ENCODE results near the gene EVI5.
A peak's percentile ranks its signal among the peaks of the same experiment; 100 is the strongest.

EVI5 gene

DNA sequence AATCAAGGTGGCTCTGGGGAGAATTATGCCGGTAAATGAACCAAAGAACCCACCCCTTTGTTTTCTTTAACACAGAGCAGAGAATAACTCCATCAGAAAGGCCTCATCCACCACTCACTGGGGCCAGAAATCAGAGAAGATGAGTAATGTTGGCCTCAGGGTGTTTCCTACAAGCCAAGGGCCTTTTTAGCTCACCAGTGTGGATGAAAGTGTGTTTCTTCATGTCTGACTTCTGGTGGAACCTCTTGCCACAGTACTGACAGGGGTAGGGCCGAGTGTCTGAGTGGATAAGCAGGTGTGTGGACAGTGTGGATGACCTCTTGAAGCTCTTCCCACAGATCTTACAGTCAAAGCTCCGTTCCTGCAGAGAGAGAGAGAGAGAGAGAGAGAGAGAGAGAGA, 306.5 kb downstream of the EVI5 start:
- peak overlapping the region; percentile 46 for H3K4me3 Mint-ChIP-seq
- ATAC-seq = peak; percentile 64

DNA sequence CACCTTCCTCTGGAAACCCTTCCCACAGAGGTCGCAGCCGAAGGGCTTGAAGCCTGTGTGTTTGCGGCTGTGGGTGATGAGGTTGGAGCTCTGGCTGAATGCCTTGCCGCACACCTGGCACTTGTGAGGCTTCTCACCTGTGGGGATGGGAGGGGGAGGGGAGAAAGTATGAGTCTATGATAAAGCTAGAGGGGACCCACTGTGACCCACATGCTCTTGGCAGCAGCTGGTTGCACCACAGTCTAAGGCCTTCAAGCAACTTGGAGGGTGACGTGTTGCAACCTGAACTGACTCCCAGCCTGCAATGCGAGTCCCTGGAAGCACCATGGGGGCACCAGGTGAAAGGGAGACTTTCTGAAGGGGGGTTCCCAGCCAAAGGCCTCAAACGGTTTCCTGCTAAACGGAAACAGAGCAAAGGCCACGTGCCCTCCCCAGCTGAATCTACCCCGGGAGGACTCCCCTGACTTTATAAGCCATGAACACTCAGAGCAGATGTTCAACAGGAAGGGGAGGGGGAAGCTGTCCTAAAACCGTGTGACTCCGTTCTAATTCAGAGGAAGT, 308.8 kb downstream of the EVI5 start:
- H3K4me3 Mint-ChIP-seq = peak overlapping the region; percentile 34
- H3K36me3 Mint-ChIP-seq = peaks cover 100% of the 10 kb centered on the region
- H3K9me3 Mint-ChIP-seq = no peaks in the 10 kb centered on the region
- peak overlapping the region; percentile 55 for H3K27ac Mint-ChIP-seq
- DNase-seq (ENCODE audit: low spot score in 2 of 2) (peak in 1 of 2 donors; percentile 74), ATAC-seq (peak; percentile 40)
- peaks cover 67% of the 10 kb centered on the region for H3K4me1 Mint-ChIP-seq

More for the DNA sequence above, 306.5 kb downstream of the EVI5 start:
- peaks cover 100% of the 10 kb centered on the region for H3K36me3 Mint-ChIP-seq
- H3K9me3 Mint-ChIP-seq = no peaks in the 10 kb centered on the region
- peak overlapping the region; percentile 68 for H3K27ac Mint-ChIP-seq
- peaks cover 73% of the 10 kb centered on the region for H3K4me1 Mint-ChIP-seq
- no peak for DNase-seq (ENCODE audit: low spot score in 2 of 2)

DNA sequence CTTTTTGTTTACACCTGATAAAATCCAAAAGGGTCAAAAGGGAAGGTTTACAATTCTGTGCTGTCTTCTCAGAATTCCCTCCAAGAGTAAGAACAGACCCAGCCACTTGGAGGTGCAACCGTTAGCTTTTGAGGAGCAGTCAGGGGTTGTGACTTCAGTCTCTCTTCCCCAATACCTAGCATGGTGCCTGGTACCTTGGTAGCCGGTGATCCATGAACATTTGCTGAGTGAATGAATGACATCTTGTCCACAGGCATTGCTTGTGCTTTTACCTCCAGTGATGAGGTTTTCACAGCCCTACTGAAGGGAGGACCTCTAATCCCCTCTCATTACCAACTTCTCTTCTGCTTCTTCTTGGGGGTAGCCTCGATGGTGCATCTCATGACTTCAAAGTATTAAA, 309.9 kb downstream of the EVI5 start:
- DNase-seq (ENCODE audit: low spot score in 2 of 2) (no peak), ATAC-seq (no peak)
- peaks cover 62% of the 10 kb centered on the region for H3K4me1 Mint-ChIP-seq
- no peaks in the 10 kb centered on the region for H3K9me3 Mint-ChIP-seq
- H3K4me3 Mint-ChIP-seq = peak overlapping the region; percentile 34
- H3K36me3 Mint-ChIP-seq = peaks cover 100% of the 10 kb centered on the region
- H3K27ac Mint-ChIP-seq = peak overlapping the region; percentile 55

DNA sequence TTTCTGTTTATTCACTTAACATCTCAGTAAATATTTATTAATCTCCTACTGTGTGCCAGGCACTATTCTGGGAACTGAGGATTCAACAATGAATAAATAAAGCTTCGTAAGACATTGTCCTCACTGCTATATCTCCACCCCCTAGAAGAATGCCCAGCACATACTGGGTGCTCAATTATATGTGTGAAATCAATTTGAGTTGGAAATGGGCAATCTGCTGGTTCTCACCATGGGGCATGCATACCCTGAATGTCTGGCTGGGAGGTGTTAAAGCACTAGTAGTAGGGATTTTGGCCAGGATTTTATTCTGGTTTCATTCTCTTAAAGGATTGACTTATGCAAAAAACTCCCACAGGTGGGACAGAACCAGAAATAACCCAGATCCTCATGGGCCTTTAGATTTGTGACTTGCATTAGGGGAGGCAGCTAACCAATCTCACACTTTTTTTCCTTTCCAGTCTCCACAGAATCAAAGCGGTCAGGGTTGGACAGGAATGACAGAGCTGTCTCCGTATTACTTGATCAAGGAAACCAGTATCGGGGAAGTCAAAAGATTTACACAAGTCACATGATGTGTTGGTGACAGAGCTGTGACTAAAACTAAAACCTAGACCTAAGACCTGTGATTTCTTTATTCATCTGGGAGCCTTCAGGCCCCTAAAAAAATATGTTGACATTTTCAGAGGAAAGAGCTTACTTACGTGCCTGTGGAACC, 311.0 kb downstream of the EVI5 start:
- H3K4me3 Mint-ChIP-seq = peak overlapping the region; percentile 34

DNA sequence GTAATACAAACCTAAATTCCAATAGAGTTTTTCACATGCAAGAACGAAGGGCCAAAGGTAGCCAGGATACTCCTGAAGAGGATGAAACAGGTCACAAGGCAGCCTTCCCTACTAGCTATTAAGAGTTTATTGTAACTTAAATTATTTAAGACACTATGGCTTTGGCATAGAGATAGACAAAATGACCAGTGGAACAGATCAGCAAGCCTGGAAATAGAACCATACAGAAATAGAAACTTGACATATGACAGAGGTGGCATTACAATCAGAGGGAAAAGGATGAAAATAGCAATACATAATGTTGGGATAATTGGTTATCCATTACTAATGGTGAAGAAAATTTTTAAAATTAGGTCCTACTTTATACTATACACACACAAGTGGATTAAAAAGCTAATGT, 314.7 kb downstream of the EVI5 start:
- H3K27ac Mint-ChIP-seq = no peak overlapping the region
- H3K36me3 Mint-ChIP-seq = peaks cover 74% of the 10 kb centered on the region
- no peaks in the 10 kb centered on the region for H3K9me3 Mint-ChIP-seq
- H3K4me1 Mint-ChIP-seq = peaks cover 33% of the 10 kb centered on the region
- no peak for ATAC-seq
- H3K4me3 Mint-ChIP-seq = no peak overlapping the region
- DNase-seq (ENCODE audit: low spot score in 2 of 2) = no peak

More for the DNA sequence above, 311.0 kb downstream of the EVI5 start:
- peak; percentile 90 for ATAC-seq
- Mint-ChIP-seq H3K36me3 (peaks cover 100% of the 10 kb centered on the region), H3K27ac (peak overlapping the region; percentile 55), H3K4me1 (peaks cover 51% of the 10 kb centered on the region), H3K9me3 (no peaks in the 10 kb centered on the region)
- peak in 1 of 2 donors; percentile 81 for DNase-seq (ENCODE audit: low spot score in 2 of 2)

DNA sequence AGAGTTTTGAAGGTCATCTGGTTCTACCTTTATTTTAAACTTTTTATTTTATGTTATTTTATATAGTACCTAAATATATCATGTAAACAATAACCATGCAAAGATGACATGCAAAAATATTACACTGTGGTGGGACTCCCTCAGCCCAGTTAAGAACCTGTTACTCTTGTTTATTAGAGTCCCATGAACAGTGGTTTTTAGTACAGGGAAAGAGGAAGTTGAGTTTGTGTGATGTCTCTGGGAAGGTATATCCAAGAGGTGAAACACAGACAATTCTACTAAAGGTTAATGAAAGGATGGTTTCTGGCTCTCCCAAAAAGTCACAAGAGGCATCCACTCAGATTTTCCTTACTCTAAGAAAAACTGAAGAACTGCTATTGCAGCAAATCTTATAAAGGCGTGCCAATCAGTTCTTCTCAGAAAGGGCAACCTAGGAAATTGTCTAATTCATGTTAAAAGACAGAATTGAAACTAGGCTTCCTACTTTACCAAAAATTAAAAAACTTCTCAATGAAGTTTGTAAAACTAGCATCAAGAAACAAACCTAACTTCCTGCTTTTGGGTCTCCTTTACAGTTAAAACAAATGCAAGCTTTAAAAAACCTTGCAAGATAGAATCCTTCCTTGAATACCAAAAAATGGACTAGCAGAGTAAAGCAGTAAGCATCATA, 318.1 kb downstream of the EVI5 start:
- Mint-ChIP-seq H3K4me3 (no peak overlapping the region), H3K9me3 (no peaks in the 10 kb centered on the region), H3K27ac (no peak overlapping the region), H3K4me1 (peaks cover 29% of the 10 kb centered on the region), H3K36me3 (peaks cover 40% of the 10 kb centered on the region)
- no peak for ATAC-seq
- no peak for DNase-seq (ENCODE audit: low spot score in 2 of 2)

DNA sequence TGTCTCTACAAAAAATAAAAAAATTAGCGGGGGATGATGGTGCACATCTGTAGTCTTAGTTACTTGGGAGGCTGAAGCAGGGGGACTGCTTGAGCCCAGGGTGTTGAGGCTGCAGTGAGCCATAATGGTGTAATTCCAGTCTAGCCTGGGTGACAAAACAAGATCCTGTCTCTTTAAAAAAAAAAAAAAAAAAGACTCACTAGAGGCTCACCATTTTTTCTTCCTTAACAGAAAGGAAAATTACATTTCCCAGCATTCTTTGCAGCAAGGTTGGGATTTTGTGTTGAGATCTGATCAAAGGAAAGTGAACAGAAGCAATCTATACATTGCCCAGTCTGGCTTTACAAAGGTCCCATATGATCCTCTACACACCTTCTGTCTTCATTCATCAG, 319.7 kb downstream of the EVI5 start:
- Mint-ChIP-seq H3K27ac (peak overlapping the region; percentile 86), H3K4me1 (peaks cover 43% of the 10 kb centered on the region), H3K36me3 (peaks cover 24% of the 10 kb centered on the region), H3K9me3 (no peaks in the 10 kb centered on the region), H3K4me3 (peak overlapping the region; percentile 1)
- ATAC-seq = peak; percentile 26
- no peak for DNase-seq (ENCODE audit: low spot score in 2 of 2)

DNA sequence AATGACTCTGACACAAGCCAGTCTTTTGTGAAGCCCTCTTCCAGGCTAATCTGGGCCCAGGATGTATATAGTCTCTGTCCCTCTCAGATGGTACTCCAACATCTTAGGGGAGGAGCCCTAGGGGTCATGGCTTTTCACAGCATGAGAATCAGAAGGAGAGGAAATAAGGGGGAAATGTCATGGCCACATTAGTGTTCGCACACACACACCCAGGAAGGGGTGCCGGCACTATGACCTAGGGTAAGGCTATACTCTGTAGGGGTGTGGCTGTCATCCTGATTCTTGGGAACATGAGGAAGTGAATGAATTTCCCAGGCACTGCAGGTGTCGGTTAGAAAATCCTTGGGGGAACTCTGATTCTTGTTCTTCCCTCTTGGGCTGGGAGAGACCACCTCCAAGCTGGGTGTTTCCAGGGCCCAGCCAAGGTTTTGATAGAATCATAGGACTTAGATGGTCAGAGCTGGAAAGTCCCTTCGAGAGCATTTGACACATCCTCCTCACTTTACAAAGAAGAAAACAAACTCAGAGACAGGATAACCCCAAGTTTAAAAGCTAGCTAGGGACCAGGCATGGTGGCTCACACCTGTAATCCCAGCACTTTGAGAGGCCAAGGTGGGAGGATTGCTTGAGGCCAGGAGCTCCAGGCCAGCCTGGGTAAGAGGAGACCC, 320.2 kb downstream of the EVI5 start:
- Mint-ChIP-seq H3K9me3 (no peaks in the 10 kb centered on the region), H3K27ac (peak overlapping the region; percentile 86), H3K36me3 (peaks cover 19% of the 10 kb centered on the region), H3K4me1 (peaks cover 48% of the 10 kb centered on the region), H3K4me3 (peak overlapping the region; percentile 1)
- DNase-seq (ENCODE audit: low spot score in 2 of 2) = no peak
- ATAC-seq = peak; percentile 82

DNA sequence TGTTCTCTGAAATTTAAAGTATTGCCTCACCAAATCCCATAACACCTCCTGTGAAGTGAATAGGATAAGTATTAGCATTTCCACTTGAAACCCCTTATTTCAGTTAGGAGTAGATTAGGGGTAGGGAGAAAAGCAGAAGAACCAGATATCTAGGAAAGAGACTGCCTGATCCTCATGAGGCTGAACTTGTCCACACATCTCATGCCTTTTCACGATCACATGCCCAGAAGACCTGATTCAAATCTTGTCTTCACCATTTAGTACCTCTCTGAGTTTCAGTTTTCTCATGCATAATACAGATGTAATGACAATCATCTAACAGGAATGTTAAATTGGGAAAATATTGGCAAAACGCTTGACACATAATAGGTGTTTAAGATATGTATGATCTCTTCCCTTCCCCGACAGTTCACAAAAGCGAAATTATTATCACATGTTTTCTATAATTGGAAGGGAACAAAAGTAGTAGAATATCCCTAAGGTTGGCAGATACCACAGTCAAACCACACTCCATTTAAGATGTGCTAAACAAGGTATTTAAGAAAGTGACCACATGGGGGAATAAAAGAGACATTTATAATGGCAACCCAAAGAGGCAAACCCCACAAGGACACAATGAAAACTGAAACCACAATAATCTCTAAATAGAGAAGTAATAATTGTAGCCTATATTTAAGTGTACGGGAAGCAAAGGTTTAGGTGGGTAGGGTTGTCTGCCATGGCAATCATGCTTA, 323.4 kb downstream of the EVI5 start:
- Mint-ChIP-seq H3K36me3 (no peaks in the 10 kb centered on the region), H3K9me3 (no peaks in the 10 kb centered on the region), H3K4me1 (peaks cover 45% of the 10 kb centered on the region), H3K27ac (no peak overlapping the region), H3K4me3 (no peak overlapping the region)
- ATAC-seq (peak; percentile 41), DNase-seq (ENCODE audit: low spot score in 2 of 2) (no peak)

DNA sequence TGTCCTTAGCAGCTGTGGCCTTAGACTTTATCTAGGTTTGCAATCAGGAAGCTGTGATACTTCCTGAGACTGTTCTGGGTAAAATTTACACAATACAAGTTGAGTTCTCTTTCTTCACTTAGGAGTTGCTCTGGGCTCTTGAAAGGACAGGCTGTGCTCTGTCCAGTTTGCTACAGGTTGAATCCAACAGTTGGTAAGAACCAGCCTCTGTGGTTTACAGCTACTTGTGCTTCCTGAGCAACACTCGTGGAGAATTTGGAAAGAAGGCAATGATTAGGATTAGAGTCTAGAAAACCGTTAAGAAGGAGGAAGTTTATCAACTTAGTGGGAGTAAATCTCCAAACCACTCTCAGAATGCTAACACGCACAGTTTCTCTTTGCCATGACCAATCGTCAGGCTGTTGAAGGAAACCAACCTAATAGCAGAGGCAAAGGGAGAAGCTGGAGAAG, 325.0 kb downstream of the EVI5 start:
- ATAC-seq = no peak
- DNase-seq (ENCODE audit: low spot score in 2 of 2) = no peak
- Mint-ChIP-seq H3K27ac (peak overlapping the region; percentile 27), H3K4me3 (peak overlapping the region; percentile 5), H3K36me3 (no peaks in the 10 kb centered on the region), H3K4me1 (peaks cover 39% of the 10 kb centered on the region), H3K9me3 (no peaks in the 10 kb centered on the region)

Measured in stimulated activated effector memory CD8-positive, alpha-beta T cell treated with anti-CD3 and anti-CD28 coated beads, Interleukin-12 subunit alpha, Interleukin-12 subunit beta, amount 100 ng/mL, for 72 hours (primary cell).